ENCODE data around the gene NCKAP1.

- TF ChIP-seq CTCF (IDR thresholded peaks at IDR 0.05) (no peak), EP300 (IDR thresholded peaks at IDR 0.05; ENCODE audit: low read depth) (no peak), POLR2AphosphoS5 (IDR thresholded peaks at IDR 0.05) (no peak)
Measured at GRCh38 chr2:183014005-183014404, 24.3 kb downstream of the NCKAP1 start.

Data from transverse colon (tissue), 4 donors.